ENCODE data around the gene TRAM2. TPM values are rescaled to one million over a fixed set of nuclear protein-coding genes. Genes with fewer than 3 reads are reported as not detected.

The TRAM2 gene
- total and polyA plus RNA-seq, 10 of the 15 experiments (the other 5 are each of a cell fraction or from before 2014, with no cell fraction given) = 2.5 to 15.0 (median 11.0) TPM

- in situ Hi-C loops (cut with MboI) = loop anchor here (5.0 to 10.0 kb wide), 2 partner anchors 159 to 291 kb away; partner anchors contain the start of gene MCM3
- peak overlapping the region; percentile 91 for H3K4me2 ChIP-seq (ENCODE audit: control insufficient read depth, insufficient read depth)
- H3K4me1 ChIP-seq (ENCODE audit: control insufficient read depth, insufficient read depth, low read length) = peaks cover 30% of the 10 kb centered on the region
- no peak for ATAC-seq
- DNase-seq (ENCODE audit: low read depth, low spot score) = no peak
- ChIA-PET SMC1A (ENCODE audit: uncharacterized antibody, unreplicated experiment) (interaction anchor here (0.6 to 3.6 kb wide), 15 partner anchors 9 to 159 kb away, joined by 3 to 21 read pairs (median 5); partner anchors contain the start of gene EFHC1), POLR2A (interaction anchor here (0.5 to 1.9 kb wide), 7 partner anchors 19 to 893 kb away, joined by 3 to 8 read pairs (median 3); no protein-coding TSS in a partner anchor), CTCF (interaction anchor here (0.6 to 3.8 kb wide), 18 partner anchors 9 to 187 kb away, joined by 3 to 26 read pairs (median 6); partner anchors contain the start of gene EFHC1), RAD21 (ENCODE audit: unreplicated experiment) (interaction anchor here (1.3 to 2.7 kb wide), 8 partner anchors 21 to 291 kb away, joined by 3 to 21 read pairs (median 6); partner anchors contain the start of gene EFHC1)
- no peak for TF ChIP-seq JUND (IDR thresholded peaks at IDR 0.05; ENCODE audit: low read depth, low read length)
- no peak for TF ChIP-seq RELB (IDR thresholded peaks at IDR 0.05; ENCODE audit: low read depth)
- TF ChIP-seq TCF3 (IDR thresholded peaks at IDR 0.05; ENCODE audit: borderline replicate concordance, insufficient read depth, low read depth, low read length) = no peak
- no peak for TF ChIP-seq GATAD2B (conservative IDR thresholded peaks at IDR 0.05; ENCODE audit: low read depth)
- no peak for TF ChIP-seq RELA (IDR thresholded peaks at IDR 0.05; ENCODE audit: borderline replicate concordance, partially characterized antibody)
- TF ChIP-seq RUNX3 (IDR thresholded peaks at IDR 0.05; ENCODE audit: low read length) = no peak
- TF ChIP-seq HDAC6 (IDR thresholded peaks at IDR 0.05; ENCODE audit: unreplicated experiment) = no peak
- no peak for TF ChIP-seq ZBTB33 (IDR thresholded peaks at IDR 0.05)
- WGBS (ENCODE audit: insufficient coverage, insufficient replicate concordance, low lambda C conversion rate, missing lambda C conversion rate) = 43% methylated on average over 8 of the region's 8 CpGs
- H3K36me3 ChIP-seq (ENCODE audit: control insufficient read depth in 2 of 2, insufficient read depth in 2 of 2, low read length in 1 of 2) = no peaks in the 10 kb centered on the region; a peak in 1 of 4 replicates
- H4K20me1 ChIP-seq (ENCODE audit: control insufficient read depth, insufficient read depth) = no peaks in the 10 kb centered on the region
- H2AFZ ChIP-seq (ENCODE audit: control insufficient read depth, low read depth, low read length) = no peak overlapping the region; the same call in 1 of the 2 replicates
- no peaks in the 10 kb centered on the region for H3K27me3 ChIP-seq (replicated peaks in 1 of 2; ENCODE audit: control insufficient read depth in 2 of 2, insufficient read depth in 2 of 2, low read length in 1 of 2)
- H3K27ac ChIP-seq (ENCODE audit: control insufficient read depth, insufficient read depth) = no peak overlapping the region
- H3K9me3 ChIP-seq (replicated peaks; ENCODE audit: control insufficient read depth, insufficient read depth, low read length) = no peaks in the 10 kb centered on the region
- peak overlapping the region; percentile 65 for H3K9ac ChIP-seq (ENCODE audit: control insufficient read depth, insufficient read depth, low read length)
- peak overlapping the region; percentile 76 for H3K4me3 ChIP-seq
- H3K79me2 ChIP-seq (ENCODE audit: control insufficient read depth, insufficient read depth, low read length) = peaks cover 50% of the 10 kb centered on the region
- no peak for FAIRE-seq
- intact Hi-C loops (cut with micrococcal nuclease; ENCODE audit: unreplicated experiment) = loop anchor here (2.0 kb wide), 3 partner anchors 39 to 155 kb away; partner anchors contain the start of gene EFHC1
- no TSS peak for BruUV-seq (replicated peaks)
Observed at GRCh38 chr6:52576054-52576391, 837 bp downstream of the TRAM2 start.
